Coronary artery (tissue), 2 donors: ENCODE results near the gene IRF2BPL.
A peak's percentile ranks its signal among the peaks of the same experiment; 100 is the strongest.

ENCODE experiments used
- DNase-seq: peaks from one replicate; pipeline ENCODE4 v3.0.0-alpha.2; 2017; ENCODE audit warnings: low spot score
- H3K27ac ChIP-seq, 2 donors: fragments of 200-600 bp; sonication (generic); one replicate each; pipeline ENCODE4 v1.5.1; 2016 to 2019
- H3K4me3 ChIP-seq: fragments of 200-600 bp; sonication (generic); 2 replicates; pipeline ENCODE4 v1.5.1; 2016; ENCODE audit warnings: mild to moderate bottlenecking, moderate library complexity
- TF ChIP-seq, protein P1 (sequence below): fragments of 200-600 bp; sonication (generic); IDR thresholded peaks from one replicate; pipeline ENCODE4 v1.5.1; 2019; ENCODE audit warnings: antibody characterized with exemption

IRF2BPL gene

DNA sequence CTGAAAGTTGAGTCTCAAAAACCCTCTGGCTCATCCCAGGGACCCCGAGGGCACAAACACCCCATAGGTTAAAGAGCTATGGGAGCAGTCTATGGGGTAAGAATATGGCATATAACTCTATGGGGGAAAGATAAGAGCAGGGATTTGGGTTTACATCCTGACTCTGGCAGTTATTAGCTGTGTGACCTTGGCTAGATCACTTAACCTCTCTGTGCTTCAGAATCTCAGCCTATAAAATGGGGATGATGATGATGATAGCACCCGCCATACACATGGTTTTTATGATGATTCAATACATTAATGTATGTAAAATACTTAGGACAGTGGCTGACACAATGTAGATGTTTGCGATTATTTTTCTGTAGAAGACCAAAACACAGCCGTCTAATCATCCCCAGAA lies 26.2 kb downstream of the IRF2BPL start:
- TF ChIP-seq, protein P1, sequence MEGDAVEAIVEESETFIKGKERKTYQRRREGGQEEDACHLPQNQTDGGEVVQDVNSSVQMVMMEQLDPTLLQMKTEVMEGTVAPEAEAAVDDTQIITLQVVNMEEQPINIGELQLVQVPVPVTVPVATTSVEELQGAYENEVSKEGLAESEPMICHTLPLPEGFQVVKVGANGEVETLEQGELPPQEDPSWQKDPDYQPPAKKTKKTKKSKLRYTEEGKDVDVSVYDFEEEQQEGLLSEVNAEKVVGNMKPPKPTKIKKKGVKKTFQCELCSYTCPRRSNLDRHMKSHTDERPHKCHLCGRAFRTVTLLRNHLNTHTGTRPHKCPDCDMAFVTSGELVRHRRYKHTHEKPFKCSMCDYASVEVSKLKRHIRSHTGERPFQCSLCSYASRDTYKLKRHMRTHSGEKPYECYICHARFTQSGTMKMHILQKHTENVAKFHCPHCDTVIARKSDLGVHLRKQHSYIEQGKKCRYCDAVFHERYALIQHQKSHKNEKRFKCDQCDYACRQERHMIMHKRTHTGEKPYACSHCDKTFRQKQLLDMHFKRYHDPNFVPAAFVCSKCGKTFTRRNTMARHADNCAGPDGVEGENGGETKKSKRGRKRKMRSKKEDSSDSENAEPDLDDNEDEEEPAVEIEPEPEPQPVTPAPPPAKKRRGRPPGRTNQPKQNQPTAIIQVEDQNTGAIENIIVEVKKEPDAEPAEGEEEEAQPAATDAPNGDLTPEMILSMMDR: no peak
- no peak for DNase-seq
- H3K4me3 ChIP-seq: no peak overlapping the region
- no peak overlapping the region for H3K27ac ChIP-seq

DNA sequence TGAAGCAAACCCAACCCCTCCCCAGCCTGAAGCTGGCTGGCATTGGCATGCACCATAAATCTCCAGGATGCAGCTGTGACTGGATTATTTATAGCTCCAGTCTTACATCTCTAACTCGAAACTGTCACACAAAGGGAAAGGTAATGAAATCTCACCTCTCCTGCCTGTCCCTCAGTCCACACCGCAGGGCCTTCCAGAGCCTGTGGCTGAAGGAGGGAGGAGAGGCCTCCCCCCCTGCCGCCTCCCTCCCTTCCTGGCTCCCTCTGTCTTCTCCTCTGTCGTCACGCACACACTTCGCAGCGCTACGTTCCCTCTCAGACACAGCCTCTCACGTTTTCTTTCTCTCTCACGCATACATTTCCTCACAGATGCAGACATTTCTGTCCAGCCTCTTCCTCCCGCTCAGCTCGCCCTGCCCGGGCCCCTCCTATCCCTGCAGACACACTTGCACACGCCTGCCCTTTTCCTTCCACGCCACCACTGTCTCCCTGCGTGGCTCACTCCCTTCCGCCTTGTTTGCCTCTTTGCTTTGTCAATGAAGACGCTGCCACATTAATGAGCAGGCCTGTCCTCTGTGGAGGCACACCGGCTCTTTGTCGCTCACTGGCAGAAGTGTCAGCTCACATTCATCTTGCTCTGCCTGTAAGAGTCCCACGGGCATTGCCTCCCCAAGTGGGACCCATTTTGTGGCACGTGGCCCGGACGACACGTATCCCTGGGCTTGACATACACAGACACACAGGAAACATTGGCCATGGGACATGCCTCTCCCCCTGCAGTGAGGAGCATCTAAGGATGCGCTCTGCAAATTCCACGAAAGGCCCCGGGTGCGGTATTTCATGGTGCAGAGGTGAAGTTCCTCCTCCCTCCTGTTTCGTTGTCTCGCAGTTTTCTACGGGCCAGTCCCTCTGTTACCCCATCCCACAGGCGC lies 27.9 kb downstream of the IRF2BPL start:
- no peak for DNase-seq
- H3K27ac ChIP-seq: no peak overlapping the region

DNA sequence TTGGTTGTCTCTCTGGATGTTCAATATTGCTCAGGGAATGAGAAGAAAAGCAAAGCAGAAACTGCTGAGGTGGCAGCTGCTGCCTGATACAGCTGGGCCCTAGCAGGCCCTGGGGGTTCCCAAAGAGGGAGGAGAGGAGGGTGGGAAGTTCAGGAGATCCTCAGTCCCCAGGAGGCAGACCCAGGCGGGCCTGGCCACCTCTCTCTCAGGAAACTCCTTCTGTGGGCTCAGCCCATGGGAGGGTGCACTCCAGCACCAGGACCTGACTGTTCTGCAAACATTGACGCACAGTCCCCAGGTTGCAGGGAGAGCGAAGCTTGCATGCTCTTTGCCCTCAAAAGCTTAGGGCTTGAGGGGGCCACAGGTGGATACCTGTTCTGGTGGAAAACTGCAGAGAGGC lies 29.6 kb downstream of the IRF2BPL start:
- no peak for DNase-seq

More for the DNA sequence above, 27.9 kb downstream of the IRF2BPL start:
- H3K4me3 ChIP-seq: peak overlapping the region; percentile 44
- TF ChIP-seq, protein P1: no peak

DNA sequence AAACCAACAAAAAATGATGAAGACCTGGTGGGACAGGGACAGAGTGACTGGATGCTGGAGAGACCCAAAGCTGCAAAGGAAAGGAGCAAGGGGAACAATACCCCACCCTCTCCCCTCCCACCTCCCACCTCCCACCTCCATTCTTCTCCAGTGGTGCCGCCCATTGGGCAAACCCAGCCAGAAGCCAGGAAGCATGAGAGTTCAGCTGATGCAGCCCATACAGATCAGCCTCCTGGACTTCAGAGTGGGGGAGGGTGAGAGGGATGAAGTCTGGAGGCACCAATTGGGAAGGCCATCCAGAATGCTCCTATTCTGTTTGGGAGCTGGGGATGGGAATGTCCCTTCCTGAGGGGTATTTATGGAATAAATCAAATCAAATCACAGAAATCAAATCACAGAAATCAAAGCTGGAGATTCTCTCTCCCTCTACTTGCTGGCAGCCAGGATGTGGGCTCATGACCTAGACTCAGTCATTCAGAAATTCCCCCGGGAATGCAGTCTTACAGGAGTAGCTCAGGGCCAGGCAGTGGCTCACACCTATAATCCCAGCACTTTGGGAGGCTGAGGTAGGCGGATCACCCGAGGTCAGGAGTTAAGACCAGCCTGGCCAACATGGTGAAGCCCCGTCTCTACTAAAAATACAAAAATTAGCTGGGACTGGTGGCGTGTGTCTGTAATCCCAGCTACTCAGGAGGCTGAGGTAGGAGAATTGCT lies 31.1 kb downstream of the IRF2BPL start:
- TF ChIP-seq, protein P1: no peak
- Histone ChIP-seq H3K4me3 (no peak overlapping the region), H3K27ac (no peak overlapping the region)
- DNase-seq: no peak

More for the DNA sequence above, 29.6 kb downstream of the IRF2BPL start:
- no peak overlapping the region for H3K27ac ChIP-seq
- TF ChIP-seq, protein P1: no peak
- no peak overlapping the region for H3K4me3 ChIP-seq

DNA sequence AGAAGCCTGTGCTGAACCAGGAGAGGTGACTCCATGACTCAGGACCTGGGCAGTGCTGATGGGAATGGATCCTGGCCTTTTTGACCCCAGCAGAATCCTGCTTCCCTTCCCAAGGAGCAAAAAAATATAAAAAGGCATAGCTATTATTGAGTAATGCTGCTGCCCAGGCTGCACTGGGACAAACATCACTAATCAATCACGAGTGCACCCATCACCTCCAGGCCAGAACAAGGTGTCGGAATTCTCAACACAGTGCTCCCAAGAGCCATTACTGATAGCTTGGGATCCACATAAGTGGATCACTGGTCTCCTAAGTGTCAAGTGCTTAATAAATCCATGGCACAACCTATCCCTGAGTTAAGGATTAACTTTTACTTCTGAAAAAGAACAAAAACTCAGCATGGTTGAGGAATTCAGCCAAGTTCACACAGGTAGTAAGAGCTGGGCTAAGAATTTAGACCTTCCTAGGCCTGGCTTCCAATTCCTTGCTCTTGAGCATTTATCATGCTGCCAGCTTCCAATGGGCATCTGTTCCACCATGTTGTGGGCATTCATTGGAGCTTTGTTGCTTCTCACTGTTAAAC lies 31.9 kb downstream of the IRF2BPL start:
- Histone ChIP-seq H3K4me3 (no peak overlapping the region), H3K27ac (no peak overlapping the region)
- DNase-seq: no peak
- TF ChIP-seq, protein P1: no peak

DNA sequence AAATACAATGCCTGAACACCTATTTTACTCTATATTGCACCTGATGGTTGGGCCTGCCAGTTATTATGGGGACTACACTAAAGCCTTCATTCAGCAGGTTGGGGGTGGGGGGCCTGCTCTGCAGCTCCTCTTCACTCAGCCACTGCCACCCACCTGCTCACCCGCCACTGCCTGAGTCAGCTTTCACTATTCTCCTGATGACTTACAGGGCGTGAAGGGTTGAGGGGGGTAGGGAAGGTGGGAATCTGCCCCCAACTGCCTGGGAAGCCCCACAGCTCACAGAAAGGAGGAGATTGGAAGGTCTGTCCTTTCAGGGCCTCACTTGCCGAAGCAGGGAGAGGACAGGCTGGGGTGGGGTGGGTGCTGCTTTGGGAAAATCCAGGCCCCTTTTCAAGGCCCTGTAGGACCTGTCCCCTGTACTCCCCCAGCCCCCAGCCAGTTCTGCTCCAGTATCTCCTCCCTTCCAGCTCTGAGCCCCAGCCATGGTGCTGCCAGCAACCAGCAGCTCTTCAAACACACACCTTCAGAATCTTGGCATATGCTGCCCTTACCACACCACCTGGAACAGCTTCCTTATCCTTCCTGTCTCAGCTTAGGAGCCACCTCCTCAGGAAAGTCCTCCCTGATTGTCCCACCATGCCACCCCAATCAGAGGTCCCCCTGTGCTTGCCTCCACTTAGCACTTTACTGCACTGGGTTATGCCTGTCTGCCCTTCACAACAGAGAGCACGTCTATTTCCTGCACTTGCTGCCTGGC lies 33.1 kb downstream of the IRF2BPL start:
- DNase-seq: no peak
- Histone ChIP-seq H3K4me3 (no peak overlapping the region), H3K27ac (no peak overlapping the region)
- TF ChIP-seq, protein P1: no peak
